Measurements from ENCODE around the gene PLEKHD1. TPM values are rescaled to one million over a fixed set of nuclear protein-coding genes. Genes with fewer than 3 reads are reported as not detected.

Gene PLEKHD1
- total RNA-seq, 2 experiments from 2014 or later = 0.09 to 0.19 TPM

- DNase-seq (ENCODE audit: low spot score) = no peak
- no peaks in the 10 kb centered on the region for H3K9me2 ChIP-seq (ENCODE audit: insufficient read depth, low read length)
- no peaks in the 10 kb centered on the region for H3K9me3 ChIP-seq (ENCODE audit: low read length)
- POLR2A ChIA-PET = interaction anchor here (0.7 to 1.0 kb wide), 2 partner anchors 14 to 231 kb away, joined by 3 to 4 read pairs; no protein-coding TSS in a partner anchor
- no peaks in the 10 kb centered on the region for H3K79me2 ChIP-seq (ENCODE audit: insufficient read depth, low read depth, low read length)
- no peak overlapping the region for H2AFZ ChIP-seq (ENCODE audit: low read length)
- intact Hi-C loops (cut with micrococcal nuclease; ENCODE audit: unreplicated experiment) = no loop called here
- H3K27ac ChIP-seq (ENCODE audit: low read depth, low read length, poor library complexity, severe bottlenecking) = no peak overlapping the region
- TF ChIP-seq EZH2phosphoT487 (IDR thresholded peaks at IDR 0.05; ENCODE audit: borderline replicate concordance, low read depth, low read length) (no peak), CTCF (conservative IDR thresholded peaks at IDR 0.05; ENCODE audit: low read length) (no peak)
- CTCF ChIA-PET (ENCODE audit: unreplicated experiment) = no interaction called here
- no peak overlapping the region for H3K4me3 ChIP-seq (ENCODE audit: low read depth, low read length, poor library complexity, severe bottlenecking)
- no peaks in the 10 kb centered on the region for H3K36me3 ChIP-seq (ENCODE audit: insufficient read depth, low read length)
- BruUV-seq (replicated peaks) = no TSS peak
- no peaks in the 10 kb centered on the region for H4K20me1 ChIP-seq (ENCODE audit: insufficient read depth, low read length)
- H3K4me1 ChIP-seq (ENCODE audit: insufficient read depth, low read length, poor library complexity, severe bottlenecking) = no peaks in the 10 kb centered on the region
- no peak overlapping the region for H3K4me2 ChIP-seq (ENCODE audit: low read length)
Observed at GRCh38 chr14:69551511-69551910, 67.0 kb downstream of the PLEKHD1 start.

GRCh38 chr14:69553252-69553651 lies 68.7 kb downstream of the PLEKHD1 start:
- ChIA-PET CTCF (ENCODE audit: unreplicated experiment) (no interaction called here), POLR2A (no interaction called here)
- no peak for TF ChIP-seq EZH2phosphoT487 (IDR thresholded peaks at IDR 0.05; ENCODE audit: borderline replicate concordance, low read depth, low read length)
- TF ChIP-seq CTCF (conservative IDR thresholded peaks at IDR 0.05; ENCODE audit: low read length) = no peak
- intact Hi-C loops (cut with micrococcal nuclease; ENCODE audit: unreplicated experiment) = no loop called here
- DNase-seq (ENCODE audit: low spot score) = no peak
- Histone ChIP-seq H3K4me2 (ENCODE audit: low read length) (no peak overlapping the region), H3K9me3 (ENCODE audit: low read length) (no peaks in the 10 kb centered on the region), H3K9me2 (ENCODE audit: insufficient read depth, low read length) (no peaks in the 10 kb centered on the region), H3K4me3 (ENCODE audit: low read depth, low read length, poor library complexity, severe bottlenecking) (no peak overlapping the region), H2AFZ (ENCODE audit: low read length) (no peak overlapping the region), H3K27ac (ENCODE audit: low read depth, low read length, poor library complexity, severe bottlenecking) (no peak overlapping the region), H3K4me1 (ENCODE audit: insufficient read depth, low read length, poor library complexity, severe bottlenecking) (no peaks in the 10 kb centered on the region), H3K79me2 (ENCODE audit: insufficient read depth, low read depth, low read length) (no peaks in the 10 kb centered on the region), H3K36me3 (ENCODE audit: insufficient read depth, low read length) (no peaks in the 10 kb centered on the region), H4K20me1 (ENCODE audit: insufficient read depth, low read length) (no peaks in the 10 kb centered on the region)
- no TSS peak for BruUV-seq (replicated peaks)

DNA sequence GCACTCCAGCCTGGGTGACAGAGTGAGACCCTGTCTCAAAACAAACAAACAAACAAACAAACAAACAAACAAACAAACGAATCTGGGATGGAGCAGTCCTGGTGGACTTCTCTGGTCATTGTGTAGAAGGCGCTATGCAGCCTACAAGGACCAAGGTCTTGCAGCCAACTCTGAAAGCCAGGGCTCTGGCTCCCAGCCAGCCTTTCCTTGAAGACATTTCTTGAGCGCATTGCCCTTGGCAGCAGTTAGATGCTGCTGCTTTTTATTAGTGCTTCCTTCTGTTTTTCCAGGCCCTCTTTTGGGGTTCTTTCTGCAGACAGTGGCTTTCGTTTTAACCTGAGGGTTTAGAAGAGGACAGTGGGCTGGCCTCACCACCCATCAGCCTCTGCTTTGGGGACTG lies 70.0 kb downstream of the PLEKHD1 start:
- POLR2A ChIA-PET = interaction anchor here (0.7 kb wide), 1 partner anchor 10 kb away, joined by 3 read pairs; no protein-coding TSS in a partner anchor
- no peak overlapping the region for H2AFZ ChIP-seq (ENCODE audit: low read length)
- no peak for DNase-seq (ENCODE audit: low spot score)
- no TSS peak for BruUV-seq (replicated peaks)
- H3K79me2 ChIP-seq (ENCODE audit: insufficient read depth, low read depth, low read length) = no peaks in the 10 kb centered on the region
- no peaks in the 10 kb centered on the region for H3K9me3 ChIP-seq (ENCODE audit: low read length)
- intact Hi-C loops (cut with micrococcal nuclease; ENCODE audit: unreplicated experiment) = no loop called here
- no peaks in the 10 kb centered on the region for H3K9me2 ChIP-seq (ENCODE audit: insufficient read depth, low read length)
- no peak for TF ChIP-seq CTCF (conservative IDR thresholded peaks at IDR 0.05; ENCODE audit: low read length)
- no peak for TF ChIP-seq EZH2phosphoT487 (IDR thresholded peaks at IDR 0.05; ENCODE audit: borderline replicate concordance, low read depth, low read length)
- H4K20me1 ChIP-seq (ENCODE audit: insufficient read depth, low read length) = no peaks in the 10 kb centered on the region
- H3K27ac ChIP-seq (ENCODE audit: low read depth, low read length, poor library complexity, severe bottlenecking) = no peak overlapping the region
- CTCF ChIA-PET (ENCODE audit: unreplicated experiment) = no interaction called here
- no peaks in the 10 kb centered on the region for H3K36me3 ChIP-seq (ENCODE audit: insufficient read depth, low read length)
- no peak overlapping the region for H3K4me3 ChIP-seq (ENCODE audit: low read depth, low read length, poor library complexity, severe bottlenecking)
- no peaks in the 10 kb centered on the region for H3K4me1 ChIP-seq (ENCODE audit: insufficient read depth, low read length, poor library complexity, severe bottlenecking)
- H3K4me2 ChIP-seq (ENCODE audit: low read length) = no peak overlapping the region

Measured in OCI-LY7 (cell line).